ENCODE measurements around the gene PNLDC1.
A peak's percentile ranks its signal among the peaks of the same experiment; 100 is the strongest.

The PNLDC1 gene

GRCh38 chr6:159761129-159761872 is 38.8 kb upstream of the PNLDC1 start:
- H3K4me1 ChIP-seq (ENCODE audit: control insufficient read depth in 1 of 2, insufficient read depth in 2 of 2, low read length in 2 of 2): peaks cover 6 to 17% of the 10 kb centered on the region in 2 donors
- peaks cover 4 to 16% of the 10 kb centered on the region in 2 donors for H3K36me3 ChIP-seq (ENCODE audit: control insufficient read depth in 1 of 2, insufficient read depth in 2 of 2, low read length in 2 of 2)
- H3K27ac ChIP-seq (ENCODE audit: low read length): peak overlapping the region; percentile 86
- peak overlapping the region; percentile 68 to 93 for H3K4me3 ChIP-seq (ENCODE audit: low read depth in 1 of 2, low read length in 2 of 2)
- no peaks in the 10 kb centered on the region for H3K27me3 ChIP-seq (ENCODE audit: low read depth, low read length)
- no peaks in the 10 kb centered on the region for H3K9me3 ChIP-seq (ENCODE audit: control insufficient read depth in 1 of 2, low read length in 2 of 2)

GRCh38 chr6:159761873-159762680 is 38.0 kb upstream of the PNLDC1 start, which contains the start of gene ACAT2:
Gene ACAT2 (plus strand): TSS chr6:159762045. CDS start chr6:159762088, 43 bp downstream.
- H3K4me3 ChIP-seq (ENCODE audit: low read depth in 1 of 2, low read length in 2 of 2): peak within 1 kb of the TSS; percentile 85 to 93
- H3K27me3 ChIP-seq (ENCODE audit: low read depth, low read length): no peaks in the 10 kb centered on the region
- no peaks in the 10 kb centered on the region for H3K9me3 ChIP-seq (ENCODE audit: control insufficient read depth in 1 of 2, low read length in 2 of 2)
- H3K27ac ChIP-seq (ENCODE audit: low read length): peak within 1 kb of the TSS; percentile 86
- peaks cover 6 to 17% of the 10 kb centered on the region in 2 donors for H3K4me1 ChIP-seq (ENCODE audit: control insufficient read depth in 1 of 2, insufficient read depth in 2 of 2, low read length in 2 of 2)
- H3K36me3 ChIP-seq (ENCODE audit: control insufficient read depth in 1 of 2, insufficient read depth in 2 of 2, low read length in 2 of 2): peaks cover 4 to 13% of the 10 kb centered on the region in 2 donors

- no peaks in the 10 kb centered on the region for H3K27me3 ChIP-seq (ENCODE audit: low read depth, low read length)
- peaks cover 3 to 20% of the 10 kb centered on the region in 2 donors for H3K36me3 ChIP-seq (ENCODE audit: control insufficient read depth in 1 of 2, insufficient read depth in 2 of 2, low read length in 2 of 2)
- no peaks in the 10 kb centered on the region for H3K9me3 ChIP-seq (ENCODE audit: control insufficient read depth in 1 of 2, low read length in 2 of 2)
- H3K4me1 ChIP-seq (ENCODE audit: control insufficient read depth in 1 of 2, insufficient read depth in 2 of 2, low read length in 2 of 2): peaks cover 6 to 17% of the 10 kb centered on the region in 2 donors
- peak overlapping the region; percentile 78 for H3K27ac ChIP-seq (ENCODE audit: low read length)
- peak overlapping the region; percentile 85 to 93 for H3K4me3 ChIP-seq (ENCODE audit: low read depth in 1 of 2, low read length in 2 of 2)
Observed at GRCh38 chr6:159762681-159763293, 37.3 kb upstream of the PNLDC1 start.

GRCh38 chr6:159766906-159767305 is 33.2 kb upstream of the PNLDC1 start:
- peaks cover 15 to 29% of the 10 kb centered on the region in 2 donors for H3K36me3 ChIP-seq (ENCODE audit: control insufficient read depth in 1 of 2, insufficient read depth in 2 of 2, low read length in 2 of 2)
- H3K27me3 ChIP-seq (ENCODE audit: low read depth, low read length): no peaks in the 10 kb centered on the region
- H3K4me3 ChIP-seq (ENCODE audit: low read depth in 1 of 2, low read length in 2 of 2): no peak overlapping the region
- H3K9me3 ChIP-seq (ENCODE audit: control insufficient read depth in 1 of 2, low read length in 2 of 2): no peaks in the 10 kb centered on the region
- no peak overlapping the region for H3K27ac ChIP-seq (ENCODE audit: low read length)
- peaks cover 6 to 10% of the 10 kb centered on the region in 2 donors for H3K4me1 ChIP-seq (ENCODE audit: control insufficient read depth in 1 of 2, insufficient read depth in 2 of 2, low read length in 2 of 2)

GRCh38 chr6:159769470-159769869 is 30.6 kb upstream of the PNLDC1 start:
- no peak overlapping the region for H3K27ac ChIP-seq (ENCODE audit: low read length)
- H3K36me3 ChIP-seq (ENCODE audit: control insufficient read depth in 1 of 2, insufficient read depth in 2 of 2, low read length in 2 of 2): peaks cover 15 to 31% of the 10 kb centered on the region in 2 donors
- no peaks in the 10 kb centered on the region for H3K4me1 ChIP-seq (ENCODE audit: control insufficient read depth in 1 of 2, insufficient read depth in 2 of 2, low read length in 2 of 2)
- H3K9me3 ChIP-seq (ENCODE audit: control insufficient read depth in 1 of 2, low read length in 2 of 2): no peaks in the 10 kb centered on the region
- no peak overlapping the region for H3K4me3 ChIP-seq (ENCODE audit: low read depth in 1 of 2, low read length in 2 of 2)
- H3K27me3 ChIP-seq (ENCODE audit: low read depth, low read length): no peaks in the 10 kb centered on the region

GRCh38 chr6:159772196-159772595 is 27.9 kb upstream of the PNLDC1 start:
- Histone ChIP-seq H3K27ac (ENCODE audit: low read length) (no peak overlapping the region), H3K9me3 (ENCODE audit: control insufficient read depth in 1 of 2, low read length in 2 of 2) (no peaks in the 10 kb centered on the region), H3K27me3 (ENCODE audit: low read depth, low read length) (no peaks in the 10 kb centered on the region), H3K36me3 (ENCODE audit: control insufficient read depth in 1 of 2, insufficient read depth in 2 of 2, low read length in 2 of 2) (peaks cover 18 to 33% of the 10 kb centered on the region in 2 donors), H3K4me1 (ENCODE audit: control insufficient read depth in 1 of 2, insufficient read depth in 2 of 2, low read length in 2 of 2) (no peaks in the 10 kb centered on the region), H3K4me3 (ENCODE audit: low read depth in 1 of 2, low read length in 2 of 2) (no peak overlapping the region)

- Histone ChIP-seq H3K4me1 (ENCODE audit: control insufficient read depth in 1 of 2, insufficient read depth in 2 of 2, low read length in 2 of 2) (no peaks in the 10 kb centered on the region), H3K27ac (ENCODE audit: low read length) (no peak overlapping the region), H3K9me3 (ENCODE audit: control insufficient read depth in 1 of 2, low read length in 2 of 2) (no peaks in the 10 kb centered on the region), H3K36me3 (ENCODE audit: control insufficient read depth in 1 of 2, insufficient read depth in 2 of 2, low read length in 2 of 2) (peaks cover 51 to 58% of the 10 kb centered on the region in 2 donors), H3K27me3 (ENCODE audit: low read depth, low read length) (no peaks in the 10 kb centered on the region), H3K4me3 (ENCODE audit: low read depth in 1 of 2, low read length in 2 of 2) (no peak overlapping the region)
Observed at GRCh38 chr6:159777240-159777904, 22.7 kb upstream of the PNLDC1 start.

GRCh38 chr6:159778131-159778530 is 21.9 kb upstream of the PNLDC1 start:
- no peaks in the 10 kb centered on the region for H3K9me3 ChIP-seq (ENCODE audit: control insufficient read depth in 1 of 2, low read length in 2 of 2)
- peaks cover 58 to 65% of the 10 kb centered on the region in 2 donors for H3K36me3 ChIP-seq (ENCODE audit: control insufficient read depth in 1 of 2, insufficient read depth in 2 of 2, low read length in 2 of 2)

GRCh38 chr6:159778542-159779103 is 21.5 kb upstream of the PNLDC1 start:
- Histone ChIP-seq H3K4me1 (ENCODE audit: control insufficient read depth in 1 of 2, insufficient read depth in 2 of 2, low read length in 2 of 2) (no peaks in the 10 kb centered on the region), H3K4me3 (ENCODE audit: low read depth in 1 of 2, low read length in 2 of 2) (no peak overlapping the region), H3K9me3 (ENCODE audit: control insufficient read depth in 1 of 2, low read length in 2 of 2) (no peaks in the 10 kb centered on the region), H3K36me3 (ENCODE audit: control insufficient read depth in 1 of 2, insufficient read depth in 2 of 2, low read length in 2 of 2) (peaks cover 61 to 69% of the 10 kb centered on the region in 2 donors), H3K27me3 (ENCODE audit: low read depth, low read length) (no peaks in the 10 kb centered on the region), H3K27ac (ENCODE audit: low read length) (no peak overlapping the region)

More at GRCh38 chr6:159778131-159778530, 21.9 kb upstream of the PNLDC1 start:
- Histone ChIP-seq H3K27ac (ENCODE audit: low read length) (no peak overlapping the region), H3K4me3 (ENCODE audit: low read depth in 1 of 2, low read length in 2 of 2) (no peak overlapping the region), H3K4me1 (ENCODE audit: control insufficient read depth in 1 of 2, insufficient read depth in 2 of 2, low read length in 2 of 2) (no peaks in the 10 kb centered on the region), H3K27me3 (ENCODE audit: low read depth, low read length) (no peaks in the 10 kb centered on the region)

GRCh38 chr6:159788276-159788675 is 11.8 kb upstream of the PNLDC1 start:
- peak overlapping the region; percentile 73 for H3K27ac ChIP-seq (ENCODE audit: low read length)
- peak overlapping the region; percentile 96 to 97 for H3K4me3 ChIP-seq (ENCODE audit: low read depth in 1 of 2, low read length in 2 of 2)
- H3K9me3 ChIP-seq (ENCODE audit: control insufficient read depth in 1 of 2, low read length in 2 of 2): no peaks in the 10 kb centered on the region
- H3K36me3 ChIP-seq (ENCODE audit: control insufficient read depth in 1 of 2, insufficient read depth in 2 of 2, low read length in 2 of 2): peaks cover 28 to 33% of the 10 kb centered on the region in 2 donors
- peaks cover 22 to 47% of the 10 kb centered on the region in 2 donors for H3K4me1 ChIP-seq (ENCODE audit: control insufficient read depth in 1 of 2, insufficient read depth in 2 of 2, low read length in 2 of 2)
- no peaks in the 10 kb centered on the region for H3K27me3 ChIP-seq (ENCODE audit: low read depth, low read length)
